A172 (cell line): ENCODE measurements around the gene SFT2D3. TPM values are rescaled to one million over a fixed set of nuclear protein-coding genes. Genes with fewer than 3 reads are reported as not detected.
A peak's percentile ranks its signal among the peaks of the same experiment; 100 is the strongest.

Experiments used
- DNase-seq: peaks from one replicate; pipeline ENCODE4 v3.0.0-alpha.2; 2015; ENCODE audit warnings: low spot score
- total RNA-seq: library from RNA; depleted of rRNA; stranded (reverse); fragments of >200 nt; shearing (Covaris generic); gene quantifications from 2 replicates; pipeline ENCODE4 v1.2.3, GENCODE V29; 2014; rRNA removed

Gene SFT2D3, protein sequence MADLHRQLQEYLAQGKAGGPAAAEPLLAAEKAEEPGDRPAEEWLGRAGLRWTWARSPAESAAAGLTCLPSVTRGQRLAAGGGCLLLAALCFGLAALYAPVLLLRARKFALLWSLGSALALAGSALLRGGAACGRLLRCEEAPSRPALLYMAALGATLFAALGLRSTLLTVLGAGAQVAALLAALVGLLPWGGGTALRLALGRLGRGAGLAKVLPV
- total RNA-seq: 9.0 and 11.3 TPM in 2 replicates

- DNase-seq: peak; percentile 86
Observed at GRCh38 chr2:127701193-127701650, at the start of gene SFT2D3. Gene SFT2D3 (plus strand): TSS chr2:127701497. CDS start chr2:127701529, 32 bp downstream.

DNA sequence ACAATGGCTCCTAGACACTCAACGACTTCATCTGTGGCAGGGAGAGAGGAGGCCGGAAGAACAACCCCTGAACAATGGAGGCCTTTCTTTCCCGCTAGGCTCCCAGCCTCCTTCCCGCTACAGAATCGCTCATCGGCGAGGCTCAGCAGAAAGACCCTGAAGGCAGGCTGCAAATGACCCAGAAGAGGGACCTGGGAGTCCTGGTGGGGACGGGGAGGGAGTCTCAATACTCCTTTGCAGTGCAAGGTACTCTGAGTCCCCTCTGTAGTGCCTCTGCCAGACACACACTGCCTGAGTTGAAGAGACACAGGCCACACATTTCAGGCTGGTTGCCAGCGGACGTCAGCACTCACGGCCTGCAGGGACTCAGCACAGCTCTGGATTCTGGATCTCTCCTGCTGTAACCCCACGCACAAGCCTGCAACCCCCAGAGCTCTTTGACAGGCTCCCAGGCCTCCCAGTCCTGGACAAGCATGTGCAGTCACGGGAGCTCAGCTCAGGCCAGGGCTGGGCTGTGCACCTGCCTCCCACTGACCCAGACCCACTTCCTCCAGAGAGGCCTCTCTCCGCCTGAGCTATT, 49.2 kb upstream of the SFT2D3 start:
- DNase-seq: no peak

DNA sequence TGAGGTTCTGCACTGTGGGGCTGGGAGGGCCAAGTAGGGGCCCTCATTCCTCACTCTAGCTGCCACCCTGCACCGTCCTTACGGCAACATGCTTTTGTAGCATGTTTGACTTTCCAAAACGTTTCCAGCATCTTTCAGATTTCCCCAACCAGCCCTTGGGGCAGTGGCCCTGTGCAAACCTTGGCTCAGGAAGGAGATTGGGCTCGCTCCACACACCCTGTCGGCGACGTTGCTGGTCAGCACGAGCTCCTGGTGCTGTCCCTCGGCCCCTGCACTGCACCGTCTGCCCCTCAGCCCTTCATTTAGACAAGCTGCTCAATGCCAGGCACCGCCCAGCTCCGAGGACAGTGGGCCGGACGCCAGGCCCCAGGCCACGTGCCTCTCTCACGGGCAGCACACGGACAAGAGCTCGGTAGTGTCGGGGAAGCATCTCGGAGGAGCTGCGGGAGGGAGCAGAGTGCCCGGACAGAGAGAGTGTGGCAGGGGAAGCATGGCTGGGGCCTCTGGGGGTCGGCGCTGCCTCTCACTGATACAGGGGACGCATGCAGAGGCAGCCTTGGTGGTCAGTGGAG, 48.4 kb upstream of the SFT2D3 start:
- no peak for DNase-seq

GRCh38 chr2:127653421-127654083, 47.7 kb upstream of the SFT2D3 start:
- no peak for DNase-seq

GRCh38 chr2:127654084-127654837, 47.0 kb upstream of the SFT2D3 start:
- no peak for DNase-seq

- DNase-seq: no peak
Observed at GRCh38 chr2:127654838-127655175, 46.5 kb upstream of the SFT2D3 start.

- no peak for DNase-seq
Observed at GRCh38 chr2:127655209-127656073, 45.9 kb upstream of the SFT2D3 start.

DNA sequence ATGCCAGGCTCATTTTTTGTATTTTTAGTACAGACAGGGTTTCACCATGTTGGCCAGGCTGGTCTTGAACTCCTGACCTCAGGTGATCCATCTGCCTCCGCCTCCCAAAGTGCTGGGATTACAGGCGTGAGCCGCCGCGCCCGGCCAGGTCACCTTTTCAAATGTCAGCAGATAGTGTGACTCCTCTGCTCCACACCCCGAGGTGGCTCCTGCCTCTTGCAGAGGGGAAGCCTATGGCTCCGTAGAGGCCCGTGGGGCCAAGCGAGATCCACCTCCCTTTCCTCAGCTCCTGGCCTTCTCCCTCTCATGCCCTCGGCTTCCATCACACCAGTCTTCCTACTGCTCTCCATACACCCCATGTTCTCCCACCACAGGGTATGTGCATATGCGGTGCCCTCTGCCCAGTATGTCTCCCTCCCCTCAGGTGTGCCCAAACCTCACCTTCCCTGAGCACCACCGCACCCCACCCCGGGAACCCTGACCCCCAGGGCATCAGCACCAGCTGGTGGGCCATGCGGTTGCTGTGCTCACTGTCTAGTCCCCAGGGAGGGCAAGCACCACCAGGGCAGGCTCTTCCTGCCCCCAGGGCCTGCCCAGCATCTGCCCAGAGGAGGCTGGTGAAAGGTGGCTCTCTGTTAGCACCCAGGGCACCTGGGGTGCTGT, 44.6 kb upstream of the SFT2D3 start:
- no peak for DNase-seq

DNA sequence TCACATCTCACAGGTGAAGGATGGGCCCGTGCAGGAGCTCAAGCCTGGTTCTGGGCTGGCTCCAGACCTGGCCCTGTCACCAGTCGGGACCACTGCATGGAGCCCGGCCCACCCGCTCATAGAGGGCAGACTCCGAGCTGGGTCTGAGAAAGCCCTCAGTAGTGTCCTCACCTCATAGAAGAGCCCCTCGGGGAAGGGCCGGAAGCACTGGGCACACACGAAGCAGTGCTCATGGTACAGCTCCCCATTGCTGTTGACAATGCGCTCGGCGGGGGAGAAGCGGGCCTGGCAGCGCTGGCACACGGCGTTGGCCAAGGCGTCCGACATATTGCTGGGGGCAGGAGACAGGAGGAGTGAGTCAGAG, 44.1 kb upstream of the SFT2D3 start:
- no peak for DNase-seq

GRCh38 chr2:127658146-127658545, 43.2 kb upstream of the SFT2D3 start:
- DNase-seq: no peak

DNA sequence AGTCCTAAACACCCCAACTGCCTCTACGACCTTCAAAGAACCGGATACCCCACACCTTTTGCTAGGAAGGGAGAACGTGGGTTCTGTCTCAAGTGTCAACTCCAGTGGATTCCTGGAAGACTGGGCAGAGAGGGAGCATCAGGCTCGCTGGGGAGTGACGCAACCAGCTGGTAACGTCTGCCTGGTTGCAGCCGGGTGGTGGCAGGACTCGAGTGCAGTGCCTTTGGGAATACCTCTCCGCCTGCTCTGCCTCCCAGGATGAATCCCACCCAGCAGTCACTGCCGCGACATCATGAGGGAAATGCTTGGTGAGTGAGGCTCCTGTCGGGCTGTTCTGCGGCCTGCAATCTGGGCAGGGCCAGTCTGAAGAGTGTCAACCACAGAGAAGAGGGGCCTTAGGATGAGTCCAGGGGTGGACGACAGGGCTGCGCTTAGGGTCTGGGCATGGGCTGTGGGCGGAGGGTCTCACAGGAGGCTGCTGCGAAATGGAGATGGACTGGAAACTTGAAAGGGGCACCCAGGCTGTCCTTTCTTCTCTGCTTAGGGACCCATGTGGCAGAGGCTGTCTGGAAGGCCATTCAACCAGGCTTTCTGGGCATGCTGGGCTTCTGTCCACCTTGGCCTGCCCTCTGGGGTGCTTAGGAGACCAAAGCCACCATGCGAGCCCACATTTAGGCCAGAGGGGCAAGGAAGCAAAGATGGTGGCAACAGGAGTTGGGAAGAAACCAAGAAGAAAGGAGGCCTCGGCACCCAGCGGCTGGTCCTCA, 42.5 kb upstream of the SFT2D3 start:
- no peak for DNase-seq

DNA sequence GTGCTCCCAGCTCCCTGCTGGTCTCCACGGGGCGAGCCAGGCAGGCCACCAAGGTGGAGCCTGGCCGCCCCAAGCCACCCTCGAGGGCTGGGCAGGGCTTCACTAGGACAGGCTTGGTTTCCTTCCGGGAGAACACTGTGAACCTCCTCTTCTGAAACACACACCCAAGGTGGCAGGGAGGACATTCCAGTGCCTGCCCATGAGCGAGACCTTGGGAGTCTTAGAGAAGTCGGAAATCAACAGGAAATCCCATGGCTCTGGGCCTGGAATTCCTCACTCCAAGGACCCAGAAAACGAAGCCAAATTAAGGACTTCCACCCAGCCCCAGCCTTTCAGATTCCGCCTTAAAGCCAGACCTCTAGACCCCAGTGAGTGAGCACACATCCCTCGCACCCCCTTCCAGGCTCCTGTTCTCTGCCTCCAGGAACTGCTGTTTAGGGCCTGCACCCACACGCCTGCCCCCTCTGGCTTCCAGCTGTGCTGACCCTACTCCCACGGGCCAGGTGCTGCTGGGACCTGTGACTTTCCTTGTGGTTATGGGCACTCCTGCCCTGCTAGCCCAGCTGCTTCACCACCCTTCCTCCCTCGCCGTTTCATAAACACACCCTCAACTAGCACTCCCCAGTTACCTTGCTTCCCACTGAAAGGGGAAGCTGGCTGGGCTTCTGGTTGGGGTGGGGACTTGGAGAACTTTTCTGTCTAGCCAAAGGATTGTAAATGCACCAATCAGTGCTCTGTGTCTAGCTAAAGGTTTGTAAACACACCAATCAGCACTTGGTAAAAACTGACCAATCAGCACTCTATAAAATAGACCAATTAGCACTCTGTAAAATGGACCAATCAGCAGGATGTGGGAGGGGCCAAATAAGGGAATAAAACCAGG, 41.6 kb upstream of the SFT2D3 start:
- DNase-seq: no peak

- DNase-seq: no peak
Observed at GRCh38 chr2:127660291-127660578, 41.1 kb upstream of the SFT2D3 start.

- DNase-seq: no peak
Observed at GRCh38 chr2:127661072-127661649, 40.1 kb upstream of the SFT2D3 start.

GRCh38 chr2:127661949-127662510, 39.3 kb upstream of the SFT2D3 start:
- DNase-seq: peak; percentile 55

DNA sequence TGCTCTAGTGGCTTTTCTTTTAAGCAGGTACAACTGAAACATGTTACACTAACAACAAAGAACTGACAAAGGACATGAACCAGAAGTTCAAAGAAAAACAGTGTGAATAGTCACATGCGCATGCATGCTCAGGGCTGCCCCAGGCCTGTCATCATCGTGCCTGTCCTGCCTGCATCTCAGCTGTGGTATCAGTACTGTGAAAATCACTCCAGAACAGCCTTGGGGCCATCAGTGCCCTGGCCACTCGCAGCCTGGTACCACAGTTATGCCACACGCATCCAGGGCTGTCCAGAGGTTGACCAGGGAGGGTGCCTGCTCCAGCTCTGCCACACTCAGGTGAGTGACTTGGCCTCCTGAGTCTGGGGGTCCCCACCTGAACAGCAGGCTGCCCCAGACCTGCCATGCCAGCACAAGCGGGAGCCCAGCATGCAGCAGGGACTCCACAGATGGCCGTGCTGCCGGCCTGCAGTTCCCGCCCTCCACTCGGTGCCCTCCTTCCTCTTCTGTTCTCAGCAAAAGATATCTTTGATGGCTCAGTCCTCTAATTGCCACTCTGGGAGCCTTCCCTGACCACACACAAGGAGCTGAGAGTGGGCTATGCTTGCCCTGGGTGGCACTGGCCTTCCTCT, 38.2 kb upstream of the SFT2D3 start:
- no peak for DNase-seq

- no peak for DNase-seq
Observed at GRCh38 chr2:127663566-127664064, 37.7 kb upstream of the SFT2D3 start.
